Mammary epithelial cell (primary cell): ENCODE results near the gene ACBD4.

ENCODE experiments used
- EZH2 ChIP-seq: IDR thresholded peaks from 2 replicates; pipeline ENCODE4 v1.6.1; 2012; ENCODE audit warnings: low read length, inconsistent platforms, borderline replicate concordance
- TF ChIP-seq, protein P1 (sequence below), 2 donors: IDR thresholded peaks in 1 of 2; conservative IDR thresholded peaks in 1 of 2; 2 replicates each; pipeline ENCODE4 v1.5.1; 2011 to 2012; ENCODE audit warnings: inconsistent platforms in 2 of 2, low read length in 2 of 2, mild to moderate bottlenecking in 2 of 2, control low read depth in 1 of 2, low read depth in 1 of 2; ENCODE audit not compliant: insufficient read depth in 1 of 2; ENCODE audit errors: extremely low read depth in 1 of 2

DNA sequence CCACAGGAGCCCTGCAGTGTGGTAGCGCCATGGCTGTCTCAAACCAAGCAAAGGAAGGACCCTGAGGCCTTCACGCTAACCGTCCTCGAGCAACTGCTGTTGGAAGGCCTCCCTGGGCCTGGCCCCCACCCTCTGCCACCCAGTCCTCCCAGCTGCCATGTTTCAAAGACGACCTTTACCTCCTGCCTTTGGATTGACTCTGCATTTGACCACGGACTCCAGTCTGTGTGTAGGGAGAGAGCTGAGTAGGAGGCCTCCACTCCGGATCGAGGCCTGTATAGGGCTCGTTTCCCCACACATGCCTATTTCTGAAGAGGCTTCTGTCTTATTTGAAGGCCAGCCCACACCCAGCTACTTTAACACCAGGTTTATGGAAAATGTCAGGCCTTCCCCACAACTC lies 27.4 kb upstream of the ACBD4 start:
- TF ChIP-seq, protein P1, sequence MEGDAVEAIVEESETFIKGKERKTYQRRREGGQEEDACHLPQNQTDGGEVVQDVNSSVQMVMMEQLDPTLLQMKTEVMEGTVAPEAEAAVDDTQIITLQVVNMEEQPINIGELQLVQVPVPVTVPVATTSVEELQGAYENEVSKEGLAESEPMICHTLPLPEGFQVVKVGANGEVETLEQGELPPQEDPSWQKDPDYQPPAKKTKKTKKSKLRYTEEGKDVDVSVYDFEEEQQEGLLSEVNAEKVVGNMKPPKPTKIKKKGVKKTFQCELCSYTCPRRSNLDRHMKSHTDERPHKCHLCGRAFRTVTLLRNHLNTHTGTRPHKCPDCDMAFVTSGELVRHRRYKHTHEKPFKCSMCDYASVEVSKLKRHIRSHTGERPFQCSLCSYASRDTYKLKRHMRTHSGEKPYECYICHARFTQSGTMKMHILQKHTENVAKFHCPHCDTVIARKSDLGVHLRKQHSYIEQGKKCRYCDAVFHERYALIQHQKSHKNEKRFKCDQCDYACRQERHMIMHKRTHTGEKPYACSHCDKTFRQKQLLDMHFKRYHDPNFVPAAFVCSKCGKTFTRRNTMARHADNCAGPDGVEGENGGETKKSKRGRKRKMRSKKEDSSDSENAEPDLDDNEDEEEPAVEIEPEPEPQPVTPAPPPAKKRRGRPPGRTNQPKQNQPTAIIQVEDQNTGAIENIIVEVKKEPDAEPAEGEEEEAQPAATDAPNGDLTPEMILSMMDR (conservative IDR thresholded peaks at IDR 0.05 in 1 of 2, IDR thresholded peaks at IDR 0.05 in 1 of 2; ENCODE audit: extremely low read depth in 1 of 2, insufficient read depth in 1 of 2, low read depth in 1 of 2, low read length in 2 of 2), result no peak
- TF ChIP-seq EZH2, result no peak
